ENCODE measurements around the gene LRMDA. TPM values are rescaled to one million over a fixed set of nuclear protein-coding genes. Genes with fewer than 3 reads are reported as not detected.

The LRMDA gene
- total RNA-seq, 3 donors from 2014 or later (not counting 1 experiment from before 2014, with no cell fraction given): 1.4 to 2.4 (median 2.1) TPM

- no peak overlapping the region for H3K4me3 ChIP-seq (ENCODE audit: low read length)
- Mint-ChIP-seq H3K27me3 (ENCODE audit: low read depth in 2 of 2) (peaks cover 0 to 4% of the 10 kb centered on the region in 2 donors), H3K36me3 (no peaks in the 10 kb centered on the region), H3K4me3 (no peak overlapping the region), H3K9me3 (no peaks in the 10 kb centered on the region), H3K27ac (no peak overlapping the region), H3K4me1 (no peaks in the 10 kb centered on the region)
- DNase-seq: no peak
- intact Hi-C loops (cut with micrococcal nuclease): no loop called here
- H3K36me3 ChIP-seq (ENCODE audit: control insufficient read depth, insufficient read depth, low read length): no peaks in the 10 kb centered on the region
- no peak overlapping the region for H3K27ac ChIP-seq (ENCODE audit: low read length)
- no peak for TF ChIP-seq CTCF (IDR thresholded peaks at IDR 0.05)
- ATAC-seq: no peak
- no peaks in the 10 kb centered on the region for H3K4me1 ChIP-seq (ENCODE audit: control insufficient read depth, insufficient read depth, low read length)
- no peaks in the 10 kb centered on the region for H3K27me3 ChIP-seq (ENCODE audit: control insufficient read depth, insufficient read depth, low read length)
- H3K9me3 ChIP-seq (ENCODE audit: control insufficient read depth, insufficient read depth, low read length): no peaks in the 10 kb centered on the region
Observed at GRCh38 chr10:75974080-75974479, 542.7 kb downstream of the LRMDA start.

- DNase-seq: no peak
- TF ChIP-seq CTCF (IDR thresholded peaks at IDR 0.05): no peak
- intact Hi-C loops (cut with micrococcal nuclease): no loop called here
- no peaks in the 10 kb centered on the region for H3K9me3 Mint-ChIP-seq
- H3K4me3 Mint-ChIP-seq: no peak overlapping the region
- Histone ChIP-seq H3K27ac (ENCODE audit: low read length) (no peak overlapping the region), H3K4me1 (ENCODE audit: control insufficient read depth, insufficient read depth, low read length) (no peaks in the 10 kb centered on the region), H3K36me3 (ENCODE audit: control insufficient read depth, insufficient read depth, low read length) (no peaks in the 10 kb centered on the region), H3K9me3 (ENCODE audit: control insufficient read depth, insufficient read depth, low read length) (no peaks in the 10 kb centered on the region), H3K27me3 (ENCODE audit: control insufficient read depth, insufficient read depth, low read length) (no peaks in the 10 kb centered on the region), H3K4me3 (ENCODE audit: low read length) (no peak overlapping the region)
- peaks cover 4 to 6% of the 10 kb centered on the region in 2 donors for H3K27me3 Mint-ChIP-seq (ENCODE audit: low read depth in 2 of 2)
- WGBS (ENCODE audit: insufficient coverage): 84% methylated on average over 3 of the region's 3 CpGs
- H3K27ac Mint-ChIP-seq: no peak overlapping the region
- no peaks in the 10 kb centered on the region for H3K4me1 Mint-ChIP-seq
- H3K36me3 Mint-ChIP-seq: no peaks in the 10 kb centered on the region
- ATAC-seq: no peak
Observed at GRCh38 chr10:75976681-75977080, 545.3 kb downstream of the LRMDA start.

GRCh38 chr10:75977139-75977538, 545.7 kb downstream of the LRMDA start:
- Mint-ChIP-seq H3K27me3 (ENCODE audit: low read depth in 2 of 2) (peaks cover 6% of the 10 kb centered on the region in 2 donors), H3K4me1 (no peaks in the 10 kb centered on the region), H3K36me3 (no peaks in the 10 kb centered on the region), H3K9me3 (no peaks in the 10 kb centered on the region), H3K4me3 (no peak overlapping the region), H3K27ac (no peak overlapping the region)
- H3K27ac ChIP-seq (ENCODE audit: low read length): no peak overlapping the region
- 87% methylated on average over 4 of the region's 4 CpGs for WGBS (ENCODE audit: insufficient coverage)
- no peaks in the 10 kb centered on the region for H3K9me3 ChIP-seq (ENCODE audit: control insufficient read depth, insufficient read depth, low read length)
- DNase-seq (no peak), ATAC-seq (no peak)
- H3K4me1 ChIP-seq (ENCODE audit: control insufficient read depth, insufficient read depth, low read length): no peaks in the 10 kb centered on the region
- intact Hi-C loops (cut with micrococcal nuclease): no loop called here
- no peaks in the 10 kb centered on the region for H3K36me3 ChIP-seq (ENCODE audit: control insufficient read depth, insufficient read depth, low read length)
- H3K4me3 ChIP-seq (ENCODE audit: low read length): no peak overlapping the region
- no peak for TF ChIP-seq CTCF (IDR thresholded peaks at IDR 0.05)
- H3K27me3 ChIP-seq (ENCODE audit: control insufficient read depth, insufficient read depth, low read length): no peaks in the 10 kb centered on the region

- no peaks in the 10 kb centered on the region for H3K4me1 Mint-ChIP-seq
- H3K4me3 Mint-ChIP-seq: no peak overlapping the region
- no peak for DNase-seq
- Histone ChIP-seq H3K4me3 (ENCODE audit: low read length) (no peak overlapping the region), H3K4me1 (ENCODE audit: control insufficient read depth, insufficient read depth, low read length) (no peaks in the 10 kb centered on the region), H3K36me3 (ENCODE audit: control insufficient read depth, insufficient read depth, low read length) (no peaks in the 10 kb centered on the region), H3K27ac (ENCODE audit: low read length) (no peak overlapping the region), H3K9me3 (ENCODE audit: control insufficient read depth, insufficient read depth, low read length) (no peaks in the 10 kb centered on the region), H3K27me3 (ENCODE audit: control insufficient read depth, insufficient read depth, low read length) (no peaks in the 10 kb centered on the region)
- no peaks in the 10 kb centered on the region for H3K36me3 Mint-ChIP-seq
- no peak for TF ChIP-seq CTCF (IDR thresholded peaks at IDR 0.05)
- intact Hi-C loops (cut with micrococcal nuclease): no loop called here
- WGBS (ENCODE audit: insufficient coverage): 91% methylated on average over 4 of the region's 4 CpGs
- ATAC-seq: no peak
- no peak overlapping the region for H3K27ac Mint-ChIP-seq
- H3K27me3 Mint-ChIP-seq (ENCODE audit: low read depth in 2 of 2): peaks cover 6% of the 10 kb centered on the region in 2 donors
- no peaks in the 10 kb centered on the region for H3K9me3 Mint-ChIP-seq
Observed at GRCh38 chr10:75978213-75978612, 546.8 kb downstream of the LRMDA start.

Data from natural killer cell (primary cell).